ENCODE data around the gene KYNU.

DNA sequence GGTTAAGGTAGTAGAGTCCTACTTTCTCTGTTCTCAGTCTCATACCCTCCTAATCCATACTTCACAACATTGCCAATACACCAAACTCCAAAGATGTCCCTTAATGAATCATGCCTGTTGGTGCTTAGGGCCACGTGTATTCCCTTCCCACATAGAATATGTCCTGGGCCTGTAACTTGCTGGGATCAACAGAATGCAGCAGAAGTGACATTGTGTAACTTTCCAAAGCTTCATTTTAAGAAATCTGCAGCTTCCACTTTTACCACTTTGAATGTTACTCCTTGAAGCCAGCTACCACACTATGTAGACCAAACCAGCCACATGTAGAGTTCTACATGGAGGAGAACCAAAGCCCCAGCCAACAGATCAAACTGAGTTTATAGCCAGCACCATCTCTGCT, 193.2 kb downstream of the KYNU start:
- TF ChIP-seq SPI1 (IDR thresholded peaks at IDR 0.05; ENCODE audit: low read depth, low read length) (no peak), PAX5 (IDR thresholded peaks at IDR 0.05; ENCODE audit: insufficient read depth, low read length, severe bottlenecking) (no peak), POLR2AphosphoS5 (IDR thresholded peaks at IDR 0.05; ENCODE audit: low read depth, low read length) (no peak)

Measured in GM12891 (cell line).